SW 1271 (cell line): Measurements from ENCODE around the gene FRMD4A.
"Not testable (repeated sequence)": the region's sequence is repeated elsewhere in the genome, so short reads cannot be mapped to it uniquely, and the experiment has no call there.

Source experiments
- DNase-seq, 2 experiments: peaks; one replicate each; lab custom pipeline; 2025; lab: John Stamatoyannopoulos, UW

Gene FRMD4A

GRCh38 chr10:13882119-13882711, 448.5 kb downstream of the FRMD4A start:
- DNase-seq = peak; percentile 52 to 72

- no peak for DNase-seq
These were observed 450.0 kb downstream of the FRMD4A start for GRCh38 chr10:13880760-13881159.

GRCh38 chr10:13877154-13877909, 453.4 kb downstream of the FRMD4A start:
- DNase-seq = no peak

- no peak for DNase-seq
These were observed 457.5 kb downstream of the FRMD4A start for GRCh38 chr10:13873196-13873595.

GRCh38 chr10:13872411-13872810, 458.3 kb downstream of the FRMD4A start:
- DNase-seq = no peak

GRCh38 chr10:13871776-13872175, 458.9 kb downstream of the FRMD4A start:
- no peak for DNase-seq

- no peak for DNase-seq
These were observed 459.7 kb downstream of the FRMD4A start for GRCh38 chr10:13871011-13871410.

GRCh38 chr10:13869295-13869664, 461.4 kb downstream of the FRMD4A start:
- DNase-seq = no peak

GRCh38 chr10:13868528-13869294, 462.0 kb downstream of the FRMD4A start:
- DNase-seq = no peak

- DNase-seq = no peak
These were observed 462.9 kb downstream of the FRMD4A start for GRCh38 chr10:13867822-13868221.

- DNase-seq = peak; percentile 64 to 88
These were observed 464.8 kb downstream of the FRMD4A start for GRCh38 chr10:13865758-13866491.

GRCh38 chr10:13865220-13865619, 465.5 kb downstream of the FRMD4A start:
- not testable (repeated sequence) for DNase-seq

- no peak for DNase-seq
These were observed 468.0 kb downstream of the FRMD4A start for GRCh38 chr10:13862546-13863233.

GRCh38 chr10:13860886-13861285, 469.8 kb downstream of the FRMD4A start:
- DNase-seq = no peak

- no peak for DNase-seq
These were observed 470.6 kb downstream of the FRMD4A start for GRCh38 chr10:13859979-13860654.

GRCh38 chr10:13858709-13859108, 472.0 kb downstream of the FRMD4A start:
- DNase-seq = no peak

GRCh38 chr10:13857451-13857850, 473.3 kb downstream of the FRMD4A start:
- DNase-seq = no peak

GRCh38 chr10:13853854-13854253, 476.9 kb downstream of the FRMD4A start:
- DNase-seq = no peak

- no peak for DNase-seq
These were observed 477.9 kb downstream of the FRMD4A start for GRCh38 chr10:13852872-13853271.

- no peak for DNase-seq
These were observed 478.8 kb downstream of the FRMD4A start for GRCh38 chr10:13851906-13852305.
